ENCODE measurements around the gene PSMG4.
A peak's percentile ranks its signal among the peaks of the same experiment; 100 is the strongest.

PSMG4 gene

GRCh38 chr6:3287976-3288707 lies 29.4 kb downstream of the PSMG4 start:
- DNase-seq (ENCODE audit: insufficient read length, low spot score): no peak
- no peak for FAIRE-seq

- DNase-seq (ENCODE audit: insufficient read length, low spot score) (no peak), FAIRE-seq (no peak)
Measured at GRCh38 chr6:3288711-3289663, 30.2 kb downstream of the PSMG4 start.

GRCh38 chr6:3289664-3290055 lies 30.9 kb downstream of the PSMG4 start:
- FAIRE-seq (no peak), DNase-seq (ENCODE audit: insufficient read length, low spot score) (no peak)

- no peak for FAIRE-seq
- DNase-seq (ENCODE audit: insufficient read length, low spot score): no peak
Measured at GRCh38 chr6:3290149-3290930, 31.6 kb downstream of the PSMG4 start.

GRCh38 chr6:3290931-3291211 lies 32.1 kb downstream of the PSMG4 start:
- no peak for FAIRE-seq
- no peak for DNase-seq (ENCODE audit: insufficient read length, low spot score)

- FAIRE-seq (no peak), DNase-seq (ENCODE audit: insufficient read length, low spot score) (no peak)
Measured at GRCh38 chr6:3291346-3291745, 32.6 kb downstream of the PSMG4 start.

GRCh38 chr6:3291987-3292386 lies 33.2 kb downstream of the PSMG4 start:
- no peak for FAIRE-seq
- DNase-seq (ENCODE audit: insufficient read length, low spot score): no peak

- DNase-seq (ENCODE audit: insufficient read length, low spot score) (no peak), FAIRE-seq (no peak)
Measured at GRCh38 chr6:3292431-3293197, 33.9 kb downstream of the PSMG4 start.

GRCh38 chr6:3293271-3294155 lies 34.8 kb downstream of the PSMG4 start:
- no peak for DNase-seq (ENCODE audit: insufficient read length, low spot score)
- FAIRE-seq: no peak

GRCh38 chr6:3294396-3294795 lies 35.6 kb downstream of the PSMG4 start:
- DNase-seq (ENCODE audit: insufficient read length, low spot score) (no peak), FAIRE-seq (no peak)

GRCh38 chr6:3294921-3295871 lies 36.4 kb downstream of the PSMG4 start:
- no peak for DNase-seq (ENCODE audit: insufficient read length, low spot score)
- no peak for FAIRE-seq

GRCh38 chr6:3296078-3296477 lies 37.3 kb downstream of the PSMG4 start:
- FAIRE-seq (no peak), DNase-seq (ENCODE audit: insufficient read length, low spot score) (no peak)

- no peak for FAIRE-seq
- DNase-seq (ENCODE audit: insufficient read length, low spot score): no peak
Measured at GRCh38 chr6:3296537-3296936, 37.8 kb downstream of the PSMG4 start.

GRCh38 chr6:3297006-3297405 lies 38.3 kb downstream of the PSMG4 start:
- peak; percentile 42 for FAIRE-seq
- DNase-seq (ENCODE audit: insufficient read length, low spot score): no peak

GRCh38 chr6:3297909-3298308 lies 39.2 kb downstream of the PSMG4 start:
- FAIRE-seq: no peak
- DNase-seq (ENCODE audit: insufficient read length, low spot score): no peak

- DNase-seq (ENCODE audit: insufficient read length, low spot score): no peak
- no peak for FAIRE-seq
Measured at GRCh38 chr6:3299221-3299620, 40.5 kb downstream of the PSMG4 start.

GRCh38 chr6:3301506-3301905 lies 42.8 kb downstream of the PSMG4 start:
- FAIRE-seq: no peak

GRCh38 chr6:3303795-3304411 lies 45.2 kb downstream of the PSMG4 start:
- FAIRE-seq: no peak
- no peak for DNase-seq (ENCODE audit: insufficient read length, low spot score)

More at GRCh38 chr6:3301506-3301905, 42.8 kb downstream of the PSMG4 start:
- no peak for DNase-seq (ENCODE audit: insufficient read length, low spot score)
